HCT116 (cell line): Measurements from ENCODE around the gene SLC8A1.

Experiments
- CEBPB ChIP-seq: IDR thresholded peaks from 2 replicates; pipeline ENCODE4 v1.6.1; 2012; ENCODE audit warnings: low read depth
- EZH2 ChIP-seq: fragments of 200-600 bp; sonication (generic); IDR thresholded peaks from 2 replicates; pipeline ENCODE4 v1.6.1; 2017; ENCODE audit warnings: antibody characterized with exemption, mixed run types
- EZH2phosphoT487 ChIP-seq: fragments of 200-600 bp; IDR thresholded peaks from 2 replicates; pipeline ENCODE4 v1.6.1; 2018; ENCODE audit warnings: antibody characterized with exemption, borderline replicate concordance
- JUND ChIP-seq: IDR thresholded peaks from 2 replicates; pipeline ENCODE4 v1.6.1; 2012
- POLR2A ChIP-seq: IDR thresholded peaks from 2 replicates; pipeline ENCODE4 v1.7.0; 2011; ENCODE audit warnings: borderline replicate concordance; ENCODE audit not compliant: insufficient read depth, insufficient read length; ENCODE audit errors: extremely low read depth
- POLR2AphosphoS5 ChIP-seq: IDR thresholded peaks from 2 replicates; pipeline ENCODE4 v1.6.1; 2011; ENCODE audit warnings: mild to moderate bottlenecking, low read depth, low read length, moderate library complexity
- RAD21 ChIP-seq: IDR thresholded peaks from 2 replicates; pipeline ENCODE4 v1.6.1; 2012; ENCODE audit warnings: low read depth, mild to moderate bottlenecking
- SIN3A ChIP-seq: IDR thresholded peaks from 2 replicates; pipeline ENCODE4 v1.6.1; 2012; ENCODE audit warnings: low read depth
- SP1 ChIP-seq: IDR thresholded peaks from 2 replicates; pipeline ENCODE4 v1.6.1; 2012; ENCODE audit warnings: low read depth
- TCF7L2 ChIP-seq: IDR thresholded peaks from 2 replicates; pipeline ENCODE4 v1.7.0; 2011; ENCODE audit warnings: borderline replicate concordance, inconsistent platforms; ENCODE audit not compliant: insufficient read depth, insufficient read length; ENCODE audit errors: extremely low read depth
- TF ChIP-seq, protein P1 (sequence below), 3 experiments: fragments of 200-600 bp in 1 of 3; sonication (generic) in 1 of 3; IDR thresholded peaks in 2 of 3; conservative IDR thresholded peaks in 1 of 3; 2 replicates each; pipeline ENCODE4 v1.5.1; 2012 to 2017; ENCODE audit warnings: low read depth in 2 of 3, low read length in 2 of 3, antibody characterized with exemption in 1 of 3, borderline replicate concordance in 1 of 3, control low read depth in 1 of 3, mild to moderate bottlenecking in 1 of 3, mixed read lengths in 1 of 3, mixed run types in 1 of 3, moderate library complexity in 1 of 3; ENCODE audit not compliant: insufficient read depth in 1 of 3
- TF ChIP-seq, protein P2 (sequence below): IDR thresholded peaks from 2 replicates; pipeline ENCODE4 v1.6.1; 2012
- TF ChIP-seq, protein P3 (sequence below): IDR thresholded peaks from 2 replicates; pipeline ENCODE4 v1.6.1; 2012; ENCODE audit warnings: low read depth
- TF ChIP-seq, protein P4 (sequence below): IDR thresholded peaks from 2 replicates; pipeline ENCODE4 v1.6.1; 2012

DNA sequence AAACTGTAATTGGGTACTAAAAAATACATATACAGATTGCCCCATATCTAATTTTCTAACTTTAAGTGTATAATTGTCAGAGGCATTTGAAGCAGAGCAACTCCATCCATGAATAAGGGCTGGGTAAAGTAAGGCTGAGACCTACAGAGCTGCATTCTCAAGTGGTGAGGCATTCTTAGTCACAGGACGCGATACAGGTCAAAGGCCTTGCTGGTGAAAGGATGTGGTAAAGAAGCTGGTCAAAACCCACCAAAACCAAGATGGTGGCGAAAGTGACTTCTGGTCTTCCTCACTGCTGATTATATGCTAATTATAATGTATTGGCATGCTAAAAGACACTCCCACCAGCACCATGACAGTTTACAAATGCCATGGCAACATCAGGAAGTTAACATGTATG, 50.0 kb downstream of the SLC8A1 start:
- TF ChIP-seq EZH2 (no peak), POLR2A (no peak), RAD21 (no peak), POLR2AphosphoS5 (no peak), TCF7L2 (no peak), EZH2phosphoT487 (no peak), JUND (peak; percentile 79), SIN3A (no peak), CEBPB (0 out of 2 replicates have a peak, but pooled peaks have one; percentile 14), SP1 (peak; percentile 73)
- TF ChIP-seq, protein P1, sequence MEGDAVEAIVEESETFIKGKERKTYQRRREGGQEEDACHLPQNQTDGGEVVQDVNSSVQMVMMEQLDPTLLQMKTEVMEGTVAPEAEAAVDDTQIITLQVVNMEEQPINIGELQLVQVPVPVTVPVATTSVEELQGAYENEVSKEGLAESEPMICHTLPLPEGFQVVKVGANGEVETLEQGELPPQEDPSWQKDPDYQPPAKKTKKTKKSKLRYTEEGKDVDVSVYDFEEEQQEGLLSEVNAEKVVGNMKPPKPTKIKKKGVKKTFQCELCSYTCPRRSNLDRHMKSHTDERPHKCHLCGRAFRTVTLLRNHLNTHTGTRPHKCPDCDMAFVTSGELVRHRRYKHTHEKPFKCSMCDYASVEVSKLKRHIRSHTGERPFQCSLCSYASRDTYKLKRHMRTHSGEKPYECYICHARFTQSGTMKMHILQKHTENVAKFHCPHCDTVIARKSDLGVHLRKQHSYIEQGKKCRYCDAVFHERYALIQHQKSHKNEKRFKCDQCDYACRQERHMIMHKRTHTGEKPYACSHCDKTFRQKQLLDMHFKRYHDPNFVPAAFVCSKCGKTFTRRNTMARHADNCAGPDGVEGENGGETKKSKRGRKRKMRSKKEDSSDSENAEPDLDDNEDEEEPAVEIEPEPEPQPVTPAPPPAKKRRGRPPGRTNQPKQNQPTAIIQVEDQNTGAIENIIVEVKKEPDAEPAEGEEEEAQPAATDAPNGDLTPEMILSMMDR (IDR thresholded peaks at IDR 0.05 in 2 of 3, conservative IDR thresholded peaks at IDR 0.05 in 1 of 3; ENCODE audit: borderline replicate concordance in 1 of 3, insufficient read depth in 1 of 3, low read depth in 2 of 3, low read length in 2 of 3) = no peak
- TF ChIP-seq, protein P2, sequence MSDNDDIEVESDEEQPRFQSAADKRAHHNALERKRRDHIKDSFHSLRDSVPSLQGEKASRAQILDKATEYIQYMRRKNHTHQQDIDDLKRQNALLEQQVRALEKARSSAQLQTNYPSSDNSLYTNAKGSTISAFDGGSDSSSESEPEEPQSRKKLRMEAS = peak; percentile 40; the same call in 1 of the 2 replicates
- TF ChIP-seq, protein P3, sequence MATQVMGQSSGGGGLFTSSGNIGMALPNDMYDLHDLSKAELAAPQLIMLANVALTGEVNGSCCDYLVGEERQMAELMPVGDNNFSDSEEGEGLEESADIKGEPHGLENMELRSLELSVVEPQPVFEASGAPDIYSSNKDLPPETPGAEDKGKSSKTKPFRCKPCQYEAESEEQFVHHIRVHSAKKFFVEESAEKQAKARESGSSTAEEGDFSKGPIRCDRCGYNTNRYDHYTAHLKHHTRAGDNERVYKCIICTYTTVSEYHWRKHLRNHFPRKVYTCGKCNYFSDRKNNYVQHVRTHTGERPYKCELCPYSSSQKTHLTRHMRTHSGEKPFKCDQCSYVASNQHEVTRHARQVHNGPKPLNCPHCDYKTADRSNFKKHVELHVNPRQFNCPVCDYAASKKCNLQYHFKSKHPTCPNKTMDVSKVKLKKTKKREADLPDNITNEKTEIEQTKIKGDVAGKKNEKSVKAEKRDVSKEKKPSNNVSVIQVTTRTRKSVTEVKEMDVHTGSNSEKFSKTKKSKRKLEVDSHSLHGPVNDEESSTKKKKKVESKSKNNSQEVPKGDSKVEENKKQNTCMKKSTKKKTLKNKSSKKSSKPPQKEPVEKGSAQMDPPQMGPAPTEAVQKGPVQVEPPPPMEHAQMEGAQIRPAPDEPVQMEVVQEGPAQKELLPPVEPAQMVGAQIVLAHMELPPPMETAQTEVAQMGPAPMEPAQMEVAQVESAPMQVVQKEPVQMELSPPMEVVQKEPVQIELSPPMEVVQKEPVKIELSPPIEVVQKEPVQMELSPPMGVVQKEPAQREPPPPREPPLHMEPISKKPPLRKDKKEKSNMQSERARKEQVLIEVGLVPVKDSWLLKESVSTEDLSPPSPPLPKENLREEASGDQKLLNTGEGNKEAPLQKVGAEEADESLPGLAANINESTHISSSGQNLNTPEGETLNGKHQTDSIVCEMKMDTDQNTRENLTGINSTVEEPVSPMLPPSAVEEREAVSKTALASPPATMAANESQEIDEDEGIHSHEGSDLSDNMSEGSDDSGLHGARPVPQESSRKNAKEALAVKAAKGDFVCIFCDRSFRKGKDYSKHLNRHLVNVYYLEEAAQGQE = no peak
- TF ChIP-seq, protein P4, sequence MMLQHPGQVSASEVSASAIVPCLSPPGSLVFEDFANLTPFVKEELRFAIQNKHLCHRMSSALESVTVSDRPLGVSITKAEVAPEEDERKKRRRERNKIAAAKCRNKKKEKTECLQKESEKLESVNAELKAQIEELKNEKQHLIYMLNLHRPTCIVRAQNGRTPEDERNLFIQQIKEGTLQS = no peak
